Transverse colon (tissue), 4 donors: ENCODE measurements around the gene MGAT3.

Experiments used
- EP300 ChIP-seq: sonication (generic); formaldehyde crosslinking; IDR thresholded peaks from one replicate; pipeline ENCODE4 v1.6.1; 2017; ENCODE audit warnings: antibody characterized with exemption, low read depth
- POLR2AphosphoS5 ChIP-seq, 3 donors: sonication (generic); formaldehyde crosslinking; IDR thresholded peaks; one replicate each; pipeline ENCODE4 v1.6.1; 2016; ENCODE audit warnings: antibody characterized with exemption in 3 of 3
- TF ChIP-seq, protein P1 (sequence below), 5 experiments: fragments of 200-600 bp in 3 of 5; fragments of 450-650 bp in 2 of 5; sonication (generic) in 3 of 5; IDR thresholded peaks; 1 replicate in 2 of 5; 2 replicates in 3 of 5; pipeline ENCODE4 v1.5.1; 2016 to 2017; ENCODE audit warnings: antibody characterized with exemption in 5 of 5, inconsistent platforms in 3 of 5, mild to moderate bottlenecking in 2 of 5, moderate library complexity in 1 of 5

DNA sequence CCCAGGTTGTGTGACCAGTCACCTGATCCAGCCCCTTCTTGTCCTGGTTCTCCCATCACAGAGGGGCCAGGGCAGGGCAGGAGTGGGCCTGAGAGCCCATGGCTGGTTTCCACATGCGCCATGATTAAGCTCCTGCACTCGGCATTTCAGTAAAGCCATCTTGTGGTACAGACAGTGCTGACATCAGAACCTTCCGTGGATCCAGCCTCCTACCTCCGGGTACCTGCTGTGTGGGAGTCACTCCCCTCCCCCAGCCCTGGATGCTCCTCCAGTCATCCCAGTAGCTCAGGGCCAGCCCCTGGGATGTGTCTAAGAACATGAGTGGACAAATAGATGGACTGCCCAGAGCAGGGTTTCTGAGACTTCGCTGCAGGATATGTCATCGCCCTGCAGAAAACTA is 22.1 kb upstream of the MGAT3 start:
- TF ChIP-seq, protein P1, sequence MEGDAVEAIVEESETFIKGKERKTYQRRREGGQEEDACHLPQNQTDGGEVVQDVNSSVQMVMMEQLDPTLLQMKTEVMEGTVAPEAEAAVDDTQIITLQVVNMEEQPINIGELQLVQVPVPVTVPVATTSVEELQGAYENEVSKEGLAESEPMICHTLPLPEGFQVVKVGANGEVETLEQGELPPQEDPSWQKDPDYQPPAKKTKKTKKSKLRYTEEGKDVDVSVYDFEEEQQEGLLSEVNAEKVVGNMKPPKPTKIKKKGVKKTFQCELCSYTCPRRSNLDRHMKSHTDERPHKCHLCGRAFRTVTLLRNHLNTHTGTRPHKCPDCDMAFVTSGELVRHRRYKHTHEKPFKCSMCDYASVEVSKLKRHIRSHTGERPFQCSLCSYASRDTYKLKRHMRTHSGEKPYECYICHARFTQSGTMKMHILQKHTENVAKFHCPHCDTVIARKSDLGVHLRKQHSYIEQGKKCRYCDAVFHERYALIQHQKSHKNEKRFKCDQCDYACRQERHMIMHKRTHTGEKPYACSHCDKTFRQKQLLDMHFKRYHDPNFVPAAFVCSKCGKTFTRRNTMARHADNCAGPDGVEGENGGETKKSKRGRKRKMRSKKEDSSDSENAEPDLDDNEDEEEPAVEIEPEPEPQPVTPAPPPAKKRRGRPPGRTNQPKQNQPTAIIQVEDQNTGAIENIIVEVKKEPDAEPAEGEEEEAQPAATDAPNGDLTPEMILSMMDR (IDR thresholded peaks at IDR 0.05) = no peak
- TF ChIP-seq POLR2AphosphoS5 (IDR thresholded peaks at IDR 0.05) (no peak), EP300 (no peak)
